Cardiac muscle cell (in vitro differentiated cells and primary cell): ENCODE data around the gene RUFY4. TPM values are rescaled to one million over a fixed set of nuclear protein-coding genes. Genes with fewer than 3 reads are reported as not detected.

ENCODE experiments used
- DNase-seq, 2 donors: peaks; one replicate each; pipeline versions ENCODE4 v3.0.0 to v3.0.0-alpha.2; 2010 to 2017; ENCODE audit warnings: low read depth in 1 of 2, low spot score in 1 of 2
- H3K27ac ChIP-seq: fragments of 200-600 bp; sonication (generic); 2 replicates; pipeline ENCODE4 v1.5.1; 2016
- H3K27me3 ChIP-seq: fragments of 200-600 bp; sonication (generic); 2 replicates; pipeline ENCODE4 v1.6.0; 2016; ENCODE audit warnings: control low read depth
- H3K36me3 ChIP-seq: fragments of 200-600 bp; sonication (generic); 2 replicates; pipeline ENCODE4 v1.5.1; 2016; ENCODE audit warnings: control low read depth
- H3K4me1 ChIP-seq: fragments of 200-600 bp; sonication (generic); 2 replicates; pipeline ENCODE4 v1.8.1; 2017; ENCODE audit warnings: low read depth, mild to moderate bottlenecking, mixed run types
- H3K4me3 ChIP-seq: fragments of 200-600 bp; sonication (generic); 2 replicates; pipeline ENCODE4 v1.5.1; 2016; ENCODE audit warnings: mild to moderate bottlenecking
- H3K9me3 ChIP-seq: fragments of 200-600 bp; sonication (generic); 2 replicates; pipeline ENCODE4 v1.5.1; 2017; ENCODE audit warnings: low read depth, mild to moderate bottlenecking, control low read depth
- CTCF ChIP-seq: IDR thresholded peaks from 2 replicates; pipeline ENCODE4 v1.5.1; 2012; ENCODE audit warnings: low read depth, mild to moderate bottlenecking, low read length
- polyA plus RNA-seq: library from polyadenylated mRNA; unstranded; fragments of >200 nt; fragmentation: Nextera tagmentation; extraction: Ambion mirVana; gene quantifications from 2 replicates; pipeline ENCODE4 v1.2.1, GENCODE V29; 2016
- total RNA-seq: library from RNA; depleted of rRNA; stranded (reverse); fragments of >200 nt; gene quantifications from 2 replicates; pipeline ENCODE4 v1.2.3, GENCODE V29; 2016

RUFY4 gene
- total and polyA plus RNA-seq, 2 experiments from 2014 or later, result not detected

GRCh38 chr2:218046238-218046637 lies 22.8 kb upstream of the RUFY4 start:
- no peak overlapping the region for H3K27ac ChIP-seq
- no peak for DNase-seq
- no peaks in the 10 kb centered on the region for H3K4me1 ChIP-seq
- H3K9me3 ChIP-seq, result no peaks in the 10 kb centered on the region
- H3K36me3 ChIP-seq, result no peaks in the 10 kb centered on the region
- H3K4me3 ChIP-seq, result no peak overlapping the region
- TF ChIP-seq CTCF, result no peak
- peaks cover 12% of the 10 kb centered on the region for H3K27me3 ChIP-seq

GRCh38 chr2:218047536-218048225 lies 21.4 kb upstream of the RUFY4 start:
- no peaks in the 10 kb centered on the region for H3K9me3 ChIP-seq
- no peak for DNase-seq
- no peaks in the 10 kb centered on the region for H3K27me3 ChIP-seq
- H3K27ac ChIP-seq, result no peak overlapping the region
- H3K4me3 ChIP-seq, result no peak overlapping the region
- no peaks in the 10 kb centered on the region for H3K4me1 ChIP-seq
- no peak for TF ChIP-seq CTCF
- H3K36me3 ChIP-seq, result no peaks in the 10 kb centered on the region

GRCh38 chr2:218051903-218052302 lies 17.1 kb upstream of the RUFY4 start:
- TF ChIP-seq CTCF, result no peak
- H3K36me3 ChIP-seq, result no peaks in the 10 kb centered on the region
- no peak overlapping the region for H3K4me3 ChIP-seq
- DNase-seq, result no peak
- H3K27ac ChIP-seq, result no peak overlapping the region
- no peaks in the 10 kb centered on the region for H3K4me1 ChIP-seq
- no peaks in the 10 kb centered on the region for H3K9me3 ChIP-seq
- no peaks in the 10 kb centered on the region for H3K27me3 ChIP-seq

GRCh38 chr2:218059289-218059688 lies 9.8 kb upstream of the RUFY4 start:
- no peaks in the 10 kb centered on the region for H3K4me1 ChIP-seq
- no peak for DNase-seq
- no peak overlapping the region for H3K27ac ChIP-seq
- H3K9me3 ChIP-seq, result no peaks in the 10 kb centered on the region
- H3K36me3 ChIP-seq, result no peaks in the 10 kb centered on the region
- H3K27me3 ChIP-seq, result peaks cover 26% of the 10 kb centered on the region
- TF ChIP-seq CTCF, result no peak
- H3K4me3 ChIP-seq, result no peak overlapping the region

- no peak for DNase-seq
- Histone ChIP-seq H3K4me3 (no peak overlapping the region), H3K27ac (no peak overlapping the region), H3K4me1 (no peaks in the 10 kb centered on the region), H3K36me3 (no peaks in the 10 kb centered on the region), H3K27me3 (peaks cover 26% of the 10 kb centered on the region), H3K9me3 (no peaks in the 10 kb centered on the region)
- TF ChIP-seq CTCF, result no peak
Observed at GRCh38 chr2:218060118-218060517, 8.9 kb upstream of the RUFY4 start.
